NCI-H146 (cell line): ENCODE measurements around the gene U2AF1L4.
A peak's percentile ranks its signal among the peaks of the same experiment; 100 is the strongest.

Experiments
- DNase-seq: peaks from one replicate; lab custom pipeline; 2025; lab: John Stamatoyannopoulos, UW

The U2AF1L4 gene

DNA sequence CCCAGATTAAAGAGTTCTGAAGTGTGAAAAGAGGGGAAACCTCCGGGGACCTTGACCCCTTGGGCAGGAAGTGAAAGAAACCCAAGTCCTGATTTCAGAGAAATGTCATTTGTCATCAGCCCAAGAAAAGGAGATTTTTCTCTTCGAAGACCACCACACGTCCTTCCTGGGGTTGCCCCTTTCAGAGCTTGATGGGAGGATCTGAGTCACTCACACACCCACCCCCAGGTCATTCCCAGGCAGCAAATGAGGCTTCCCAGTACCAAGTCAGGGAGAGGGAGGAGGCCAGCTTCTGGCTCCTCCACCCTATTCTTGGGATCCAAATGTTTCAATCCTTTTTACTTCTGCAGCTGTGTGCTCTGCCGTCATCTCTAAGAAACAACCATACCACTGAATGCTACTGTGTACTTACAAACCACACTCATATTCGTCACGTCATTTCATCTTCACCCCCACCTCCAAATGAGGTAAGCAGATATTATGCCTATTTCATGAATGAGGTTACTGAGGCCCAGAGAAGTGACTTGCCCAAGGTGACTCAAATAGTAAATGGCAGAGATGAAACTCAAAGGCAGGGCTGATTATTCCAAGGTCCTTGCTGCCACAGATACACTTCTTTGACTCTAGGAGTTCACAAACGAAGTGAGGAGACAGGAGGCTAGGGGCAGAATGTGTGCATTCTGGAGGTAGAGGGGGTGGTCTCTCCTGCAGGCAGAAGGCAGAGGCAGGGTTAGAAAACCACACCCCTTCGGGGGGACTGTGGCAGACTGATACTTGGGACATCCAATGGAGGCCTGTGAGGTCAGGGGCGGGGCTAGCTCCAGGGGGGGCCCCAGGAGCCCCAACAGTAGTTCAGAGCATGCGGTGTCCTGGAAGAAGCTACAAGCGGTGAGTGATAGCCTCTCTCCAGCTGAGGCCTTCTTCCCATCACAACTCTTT, 32.4 kb downstream of the U2AF1L4 start:
- no peak for DNase-seq

DNA sequence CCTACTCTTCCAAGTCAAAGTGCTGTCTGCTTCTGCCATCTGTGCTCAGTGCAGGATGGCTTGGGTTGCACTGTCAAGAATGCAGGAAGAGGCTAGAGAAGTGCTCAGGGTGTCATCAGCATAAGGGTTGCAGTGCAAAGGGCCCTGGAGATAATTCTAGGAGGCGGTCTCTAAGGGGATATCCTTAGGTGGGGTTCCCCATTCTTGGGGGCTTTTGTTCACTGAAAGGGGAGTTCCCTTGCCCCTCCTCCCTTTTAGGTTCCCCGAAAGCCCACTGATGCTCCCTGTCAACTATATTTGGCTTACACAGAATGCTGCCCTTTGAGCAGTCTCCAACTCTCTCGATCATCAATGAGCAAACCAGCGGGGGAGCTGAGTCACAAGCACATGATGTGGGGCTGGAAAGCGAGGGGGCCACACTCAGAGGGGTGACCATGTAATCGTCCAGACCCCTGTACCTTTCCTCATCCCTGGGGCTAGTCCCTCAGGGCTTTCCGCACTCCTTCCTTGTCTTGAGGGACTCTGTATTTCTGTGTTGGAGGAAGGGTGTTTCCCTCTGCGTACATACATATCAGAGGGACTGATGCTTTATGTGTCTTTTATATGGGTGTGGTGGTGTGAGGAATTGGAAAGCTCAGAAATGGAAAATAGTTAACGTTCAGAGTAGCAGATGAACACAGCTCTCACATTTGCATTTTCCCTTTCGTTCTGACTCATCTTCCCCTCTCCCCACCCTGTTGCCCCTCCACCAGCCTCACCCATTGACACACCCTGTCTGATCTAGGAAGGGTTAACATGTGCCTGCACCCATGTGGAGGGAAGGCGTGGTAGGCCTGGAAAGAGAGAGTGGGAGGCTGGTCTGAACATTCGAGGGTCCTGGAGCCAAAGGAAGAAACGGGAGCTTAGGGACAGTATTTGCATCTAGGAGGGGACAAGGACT, 34.2 kb downstream of the U2AF1L4 start:
- DNase-seq: no peak

DNA sequence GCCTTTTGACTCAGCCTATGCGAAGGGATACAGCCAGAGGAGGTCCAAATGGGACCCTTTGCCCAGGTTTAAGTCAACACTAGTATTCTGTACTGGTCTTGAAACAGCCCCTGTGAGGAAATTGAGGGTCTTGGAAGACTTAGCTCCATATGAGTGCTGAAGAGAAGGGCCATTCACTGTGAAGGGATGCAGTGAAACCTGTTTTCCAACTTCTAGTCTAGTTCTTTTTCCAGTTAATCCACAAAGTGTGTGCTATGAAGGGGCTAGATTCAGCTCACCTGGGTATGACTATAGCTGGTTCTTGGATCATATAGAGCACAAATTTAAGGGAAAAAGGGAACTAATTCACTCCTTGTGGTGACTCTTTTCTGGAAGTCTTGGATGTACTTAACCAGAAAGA, 36.8 kb downstream of the U2AF1L4 start:
- DNase-seq: no peak

DNA sequence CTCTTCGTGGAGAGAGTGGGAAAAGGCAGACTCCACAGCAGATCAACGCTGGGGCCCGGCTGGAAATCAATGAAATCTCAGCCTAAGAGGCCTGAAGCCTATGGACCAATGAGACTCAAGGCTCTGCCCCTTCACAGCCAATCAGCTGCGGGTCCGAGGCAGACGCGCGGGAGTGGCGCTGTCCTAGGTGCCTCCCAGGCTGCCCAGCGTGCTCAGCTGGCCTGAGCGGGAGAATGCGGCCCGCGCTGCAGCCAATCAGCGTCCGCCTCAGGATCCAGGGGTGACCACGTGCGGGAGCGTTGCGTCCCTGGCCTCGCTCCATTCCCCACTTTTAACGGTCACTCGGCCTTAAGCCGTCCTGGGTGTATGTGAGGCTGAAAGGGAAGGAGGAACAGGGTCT, 41.0 kb downstream of the U2AF1L4 start, which contains the start of gene ZBTB32:
TSS of gene ZBTB32 (plus strand) at position 341 of the 400 bp plus-strand sequence. CDS start 10,069 bp downstream, outside the sequence.
- DNase-seq: no peak

DNA sequence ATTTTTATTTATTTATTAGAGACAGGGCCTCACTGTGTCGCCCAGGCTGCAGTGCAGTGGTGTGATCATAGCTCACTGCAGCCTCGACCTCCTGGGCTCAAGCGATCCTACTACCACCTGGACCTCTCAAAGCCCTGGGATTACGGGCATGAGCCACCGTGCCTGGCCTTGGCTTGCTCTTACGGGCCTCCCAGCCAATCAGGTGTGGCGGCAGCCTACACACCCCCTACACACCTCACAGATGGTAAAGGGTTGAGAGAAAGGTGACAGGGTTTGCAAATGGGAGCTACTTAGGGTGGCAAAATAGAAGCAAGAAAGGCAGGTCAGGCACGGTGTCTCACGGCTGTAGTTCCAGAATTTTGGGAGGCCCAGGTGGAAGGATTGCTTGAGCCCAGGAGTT, 41.9 kb downstream of the U2AF1L4 start:
- no peak for DNase-seq

DNA sequence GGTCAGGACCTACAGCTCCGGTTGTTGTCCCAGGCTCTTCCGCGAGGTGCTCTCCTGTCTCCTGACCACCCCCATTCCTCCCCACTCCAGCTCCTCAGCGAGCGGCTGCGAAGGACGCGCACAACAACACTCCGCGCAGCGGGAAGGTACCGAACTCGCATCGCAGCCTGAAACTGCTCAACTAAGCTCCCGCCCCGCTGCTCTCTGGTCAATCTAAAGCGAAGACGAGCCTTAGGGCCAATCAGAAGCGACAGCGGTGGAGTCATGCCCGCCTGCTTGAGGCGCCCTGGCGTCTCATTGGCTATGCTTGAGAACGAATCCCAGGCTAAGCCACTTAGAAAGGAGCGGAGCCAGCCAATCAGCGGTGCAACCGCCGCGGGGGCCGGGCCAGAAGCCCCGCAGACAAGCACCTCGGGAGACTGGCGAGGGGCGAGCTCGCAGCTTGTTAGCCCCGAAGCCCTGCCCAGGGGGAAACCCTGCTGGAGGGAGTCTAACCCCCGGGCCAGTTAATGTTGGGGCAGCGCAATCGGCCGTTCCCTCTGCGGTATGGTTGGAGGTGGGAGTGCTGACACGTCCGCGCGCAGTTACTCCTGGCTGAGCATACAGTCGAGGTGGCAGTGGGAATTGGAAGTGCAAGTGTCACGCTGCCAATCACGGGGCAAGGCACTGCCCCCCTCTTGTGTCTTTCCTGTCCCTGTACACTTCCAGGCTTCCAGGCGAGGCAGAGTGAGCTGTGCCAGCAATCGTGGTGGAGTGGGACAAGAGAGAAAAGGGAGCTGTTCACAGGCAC, 42.8 kb downstream of the U2AF1L4 start:
- peak; percentile 98 for DNase-seq

DNA sequence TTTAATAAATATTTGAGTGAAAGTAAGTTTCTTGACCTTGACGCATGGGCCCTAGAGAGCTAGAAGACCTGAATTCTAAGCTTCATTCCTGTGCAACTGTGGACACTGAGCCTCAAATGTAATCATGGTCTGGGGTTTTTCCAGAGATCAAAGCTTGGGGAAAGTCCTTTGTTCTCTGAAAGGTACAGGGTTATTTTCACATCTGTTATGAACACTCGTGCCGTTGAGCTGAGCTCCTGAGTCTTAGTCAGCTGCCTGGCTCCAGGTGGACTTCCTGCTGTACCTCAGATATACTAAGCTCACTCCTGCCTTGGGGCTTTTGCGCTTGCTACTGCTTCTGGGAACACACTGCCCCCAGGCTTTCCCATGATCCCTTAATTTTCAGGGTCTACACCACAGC, 48.4 kb downstream of the U2AF1L4 start:
- no peak for DNase-seq

DNA sequence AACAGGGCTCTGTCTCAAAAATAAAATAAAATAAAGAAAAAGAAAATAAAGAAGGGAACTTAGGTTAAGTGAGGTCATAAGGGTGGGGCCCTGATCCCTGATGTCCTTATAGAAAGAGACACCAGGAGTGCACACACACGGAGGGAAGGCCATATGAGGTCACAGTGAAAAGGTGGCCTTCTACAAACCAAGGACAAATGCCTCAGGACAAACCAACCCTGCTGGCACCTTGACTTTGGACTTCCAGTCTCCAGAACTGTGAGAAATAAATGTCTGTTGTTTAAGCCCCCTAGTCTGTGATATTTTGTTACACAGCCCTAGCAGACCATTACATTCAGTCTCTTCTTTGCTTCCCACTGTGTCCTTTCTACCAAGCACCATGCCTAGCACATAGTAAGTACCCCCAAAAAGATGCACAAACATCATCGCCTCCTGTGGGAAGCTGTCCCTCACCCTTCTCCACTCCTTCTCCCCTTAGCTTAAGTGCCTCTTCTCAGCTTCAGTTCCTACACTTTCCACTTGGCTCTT, 49.3 kb downstream of the U2AF1L4 start:
- DNase-seq: no peak

DNA sequence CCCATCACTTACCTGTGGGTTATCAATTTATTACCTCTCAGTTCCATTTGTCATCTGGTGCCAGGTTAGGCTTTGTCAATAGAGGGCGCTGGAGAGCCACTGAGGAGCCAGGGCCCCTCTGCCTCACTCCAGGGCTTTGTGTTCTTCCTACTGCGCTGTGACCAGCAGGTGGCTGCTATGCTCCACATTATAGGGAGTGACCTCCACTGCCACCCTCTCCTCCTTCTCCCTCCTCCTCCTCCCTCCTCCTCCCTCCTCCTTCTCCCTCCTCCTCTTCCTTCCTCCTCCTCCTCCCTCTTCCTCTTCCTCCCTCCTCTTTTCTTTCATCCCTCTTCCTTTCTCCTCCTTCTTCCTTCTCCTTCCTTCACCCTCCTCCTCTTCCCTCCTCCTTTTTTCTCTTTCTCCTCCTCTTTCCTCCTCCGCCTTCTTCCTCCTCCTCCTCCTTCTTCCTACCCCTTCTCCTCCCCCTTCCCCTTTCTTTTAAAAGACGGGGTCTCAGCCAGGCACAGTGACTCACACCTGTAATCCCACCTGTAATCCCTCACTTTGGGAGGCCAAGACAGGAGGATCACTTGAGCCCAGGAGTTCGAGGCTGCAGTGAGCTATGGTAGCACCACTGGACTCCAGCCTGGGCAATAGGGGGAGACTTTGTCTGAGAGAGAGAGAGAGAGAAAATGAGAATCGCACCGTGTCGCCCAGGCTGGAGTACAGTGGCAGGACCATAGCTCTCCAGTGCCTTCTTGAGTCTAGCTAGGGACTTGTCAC, 51.2 kb downstream of the U2AF1L4 start:
- peak; percentile 89 for DNase-seq

DNA sequence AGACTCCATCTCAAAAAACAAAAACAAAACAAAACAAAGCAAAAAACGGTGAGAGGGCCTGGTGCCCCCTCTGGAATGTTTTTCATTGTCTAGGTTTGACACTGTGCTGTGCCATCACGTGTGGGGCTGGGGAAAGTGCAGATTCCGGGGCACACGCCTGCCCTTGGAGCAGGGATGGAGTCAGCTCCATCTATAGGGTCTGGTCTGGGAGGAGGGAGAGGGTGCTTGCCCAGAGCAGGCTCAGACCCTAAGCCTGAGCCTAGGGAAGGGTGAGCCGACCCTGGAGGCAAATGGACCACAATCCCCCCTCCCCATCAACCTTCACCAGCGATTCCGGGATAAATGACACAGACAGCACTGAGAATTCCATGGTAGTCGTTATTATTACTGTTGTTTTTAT, 51.8 kb downstream of the U2AF1L4 start:
- no peak for DNase-seq
